Suprapubic skin (tissue), 4 donors: ENCODE data around the gene CR1L. TPM values are rescaled to one million over a fixed set of nuclear protein-coding genes. Genes with fewer than 3 reads are reported as not detected.

Source experiments
- DNase-seq, 2 donors: peaks; one replicate each; pipeline ENCODE4 v3.0.0-alpha.2; 2019; ENCODE audit warnings: low spot score in 2 of 2
- H3K27ac ChIP-seq: fragments of 200-600 bp; sonication (generic); one replicate; pipeline ENCODE4 v1.5.1; 2019
- H3K27me3 ChIP-seq: fragments of 200-600 bp; sonication (generic); one replicate; pipeline ENCODE4 v1.5.1; 2019
- H3K36me3 ChIP-seq: fragments of 200-600 bp; sonication (generic); one replicate; pipeline ENCODE4 v1.5.1; 2019
- H3K4me1 ChIP-seq: fragments of 200-600 bp; sonication (generic); one replicate; pipeline ENCODE4 v1.5.1; 2019
- H3K4me3 ChIP-seq: fragments of 200-600 bp; sonication (generic); one replicate; pipeline ENCODE4 v1.5.1; 2019; ENCODE audit warnings: mild to moderate bottlenecking
- H3K9me3 ChIP-seq: fragments of 200-600 bp; sonication (generic); one replicate; pipeline ENCODE4 v1.5.1; 2019
- CTCF ChIP-seq, 2 donors: fragments of 200-600 bp in 1 of 2; fragments of 450-650 bp in 1 of 2; sonication (generic) in 1 of 2; IDR thresholded peaks; one replicate each; pipeline ENCODE4 v1.5.1; 2016 to 2019; ENCODE audit warnings: antibody characterized with exemption in 2 of 2, mild to moderate bottlenecking in 1 of 2, moderate library complexity in 1 of 2
- EP300 ChIP-seq: sonication (generic); formaldehyde crosslinking; IDR thresholded peaks from one replicate; pipeline ENCODE4 v1.6.1; 2017; ENCODE audit warnings: antibody characterized with exemption
- POLR2A ChIP-seq, 2 donors: fragments of 450-650 bp; IDR thresholded peaks; one replicate each; pipeline ENCODE4 v1.6.1; 2017; ENCODE audit warnings: antibody characterized with exemption in 2 of 2, mild to moderate bottlenecking in 2 of 2, moderate library complexity in 2 of 2
- POLR2AphosphoS5 ChIP-seq, 3 donors: sonication (generic); formaldehyde crosslinking; IDR thresholded peaks; one replicate each; pipeline ENCODE4 v1.6.1; 2017; ENCODE audit warnings: antibody characterized with exemption in 3 of 3
- WGBS: methylation state at CpG from one replicate; pipeline ENCODE4 v1.1.5; 2018; 5-methylcytosine and 5-hydroxymethylcytosine counted together
- total RNA-seq, 4 donors: library from RNA; depleted of rRNA; stranded (reverse); fragments of >200 nt; gene quantifications; one replicate each; pipeline ENCODE4 v1.1.0, GENCODE V29; 2016

The CR1L gene
- total RNA-seq, 4 donors from 2014 or later: not detected

- H3K27me3 ChIP-seq: no peaks in the 10 kb centered on the region
- no peaks in the 10 kb centered on the region for H3K9me3 ChIP-seq
- no peaks in the 10 kb centered on the region for H3K36me3 ChIP-seq
- no peak overlapping the region for H3K27ac ChIP-seq
- WGBS: 86% methylated on average over 2 of the region's 2 CpGs
- TF ChIP-seq POLR2A (IDR thresholded peaks at IDR 0.05): no peak
- TF ChIP-seq POLR2AphosphoS5 (IDR thresholded peaks at IDR 0.05): no peak
- no peak for TF ChIP-seq EP300
- TF ChIP-seq CTCF (IDR thresholded peaks at IDR 0.05): no peak
- no peaks in the 10 kb centered on the region for H3K4me1 ChIP-seq
- no peak for DNase-seq
- H3K4me3 ChIP-seq: no peak overlapping the region
These were observed 95.3 kb downstream of the CR1L start for GRCh38 chr1:207740207-207740606.

- Histone ChIP-seq H3K36me3 (no peaks in the 10 kb centered on the region), H3K27me3 (no peaks in the 10 kb centered on the region), H3K4me1 (no peaks in the 10 kb centered on the region), H3K4me3 (no peak overlapping the region), H3K27ac (no peak overlapping the region), H3K9me3 (no peaks in the 10 kb centered on the region)
- TF ChIP-seq POLR2A (IDR thresholded peaks at IDR 0.05): no peak
- TF ChIP-seq CTCF (IDR thresholded peaks at IDR 0.05): no peak
- no peak for TF ChIP-seq POLR2AphosphoS5 (IDR thresholded peaks at IDR 0.05)
- no peak for TF ChIP-seq EP300
- WGBS: 77% methylated on average over 3 of the region's 3 CpGs
- DNase-seq: no peak
These were observed 98.1 kb downstream of the CR1L start for GRCh38 chr1:207742850-207743555.

- Histone ChIP-seq H3K27ac (no peak overlapping the region), H3K9me3 (no peaks in the 10 kb centered on the region), H3K27me3 (no peaks in the 10 kb centered on the region), H3K4me1 (no peaks in the 10 kb centered on the region), H3K4me3 (no peak overlapping the region), H3K36me3 (no peaks in the 10 kb centered on the region)
- no peak for TF ChIP-seq POLR2AphosphoS5 (IDR thresholded peaks at IDR 0.05)
- no peak for TF ChIP-seq POLR2A (IDR thresholded peaks at IDR 0.05)
- TF ChIP-seq CTCF (IDR thresholded peaks at IDR 0.05): no peak
- no peak for TF ChIP-seq EP300
- WGBS: 96% methylated on average over 4 of the region's 4 CpGs
- no peak for DNase-seq
These were observed 99.1 kb downstream of the CR1L start for GRCh38 chr1:207744000-207744534.

GRCh38 chr1:207745285-207745684, 100.4 kb downstream of the CR1L start:
- TF ChIP-seq CTCF (IDR thresholded peaks at IDR 0.05): no peak
- TF ChIP-seq POLR2A (IDR thresholded peaks at IDR 0.05): no peak
- TF ChIP-seq EP300: no peak
- no peak for TF ChIP-seq POLR2AphosphoS5 (IDR thresholded peaks at IDR 0.05)

GRCh38 chr1:207745839-207746767, 101.2 kb downstream of the CR1L start:
- H3K27ac ChIP-seq: no peak overlapping the region
- 85% methylated on average over 6 of the region's 6 CpGs for WGBS
- no peaks in the 10 kb centered on the region for H3K27me3 ChIP-seq
- no peak overlapping the region for H3K4me3 ChIP-seq
- H3K36me3 ChIP-seq: no peaks in the 10 kb centered on the region
- no peaks in the 10 kb centered on the region for H3K9me3 ChIP-seq
- no peak for TF ChIP-seq POLR2A (IDR thresholded peaks at IDR 0.05)
- no peak for TF ChIP-seq EP300
- TF ChIP-seq POLR2AphosphoS5 (IDR thresholded peaks at IDR 0.05): no peak
- no peak for TF ChIP-seq CTCF (IDR thresholded peaks at IDR 0.05)
- no peak for DNase-seq
- peaks cover 7% of the 10 kb centered on the region for H3K4me1 ChIP-seq

More at GRCh38 chr1:207745285-207745684, 100.4 kb downstream of the CR1L start:
- H3K4me1 ChIP-seq: no peaks in the 10 kb centered on the region
- H3K36me3 ChIP-seq: no peaks in the 10 kb centered on the region
- DNase-seq: no peak
- H3K9me3 ChIP-seq: no peaks in the 10 kb centered on the region
- no peak overlapping the region for H3K4me3 ChIP-seq
- H3K27ac ChIP-seq: no peak overlapping the region
- 46% methylated on average over 1 of the region's 1 CpG for WGBS
- no peaks in the 10 kb centered on the region for H3K27me3 ChIP-seq
